GM18951 (cell line): ENCODE data around the gene DPYD.

Source experiments
- POLR2A ChIP-seq: IDR thresholded peaks from 4 replicates; pipeline ENCODE4 v1.6.1; 2011; ENCODE audit warnings: mild to moderate bottlenecking; ENCODE audit not compliant: insufficient read length, insufficient read depth; ENCODE audit errors: extremely low read depth
- in situ Hi-C: fragments of 300-500 bp; cut with MboI; formaldehyde crosslinking; loops from one replicate; pipeline ENCODE4 v1.12.0; 2022; ENCODE audit warnings: low sequenced_read_pairs, mixed read lengths, inconsistent platforms; ENCODE audit not compliant: unreplicated experiment

The DPYD gene

DNA sequence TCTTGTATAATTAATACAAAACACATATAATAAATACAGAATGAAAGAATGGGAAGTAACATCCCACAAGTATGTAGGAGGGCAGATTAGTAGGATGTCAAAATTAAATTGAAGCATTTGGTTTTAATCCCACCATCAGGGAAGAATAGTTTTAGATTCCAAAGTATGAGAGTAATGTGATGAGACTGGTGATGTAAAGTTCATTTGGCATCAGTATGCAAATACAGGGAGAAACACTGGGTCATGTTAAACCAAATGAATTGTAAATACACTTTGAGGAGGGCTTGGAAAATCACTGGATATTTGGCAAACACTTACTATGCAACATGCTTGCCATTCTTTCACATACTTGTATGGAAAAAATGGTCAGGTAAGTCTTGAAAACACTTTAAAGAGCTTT, 358.8 kb downstream of the DPYD start:
- no peak for TF ChIP-seq POLR2A
- in situ Hi-C loops = no loop called here

DNA sequence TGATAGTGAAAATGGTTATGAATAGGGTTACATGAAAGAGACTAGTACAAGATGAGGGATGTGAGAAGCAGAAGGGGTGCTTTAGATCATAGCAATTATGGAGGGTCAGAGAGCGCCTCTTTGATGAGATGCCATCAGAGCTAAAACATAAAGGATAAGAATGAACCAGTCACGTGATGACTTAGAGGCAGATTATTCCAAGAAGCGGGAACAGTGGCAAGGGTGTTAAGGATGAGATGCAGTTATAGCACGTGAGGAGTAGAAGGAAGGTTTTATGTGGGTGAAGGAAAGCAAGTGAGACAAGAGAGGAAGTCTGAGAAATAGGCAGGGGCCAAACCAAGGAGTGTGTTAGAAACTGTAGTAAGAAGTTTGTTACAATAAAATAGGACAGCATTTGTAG, 360.1 kb downstream of the DPYD start:
- no peak for TF ChIP-seq POLR2A
- in situ Hi-C loops = no loop called here

DNA sequence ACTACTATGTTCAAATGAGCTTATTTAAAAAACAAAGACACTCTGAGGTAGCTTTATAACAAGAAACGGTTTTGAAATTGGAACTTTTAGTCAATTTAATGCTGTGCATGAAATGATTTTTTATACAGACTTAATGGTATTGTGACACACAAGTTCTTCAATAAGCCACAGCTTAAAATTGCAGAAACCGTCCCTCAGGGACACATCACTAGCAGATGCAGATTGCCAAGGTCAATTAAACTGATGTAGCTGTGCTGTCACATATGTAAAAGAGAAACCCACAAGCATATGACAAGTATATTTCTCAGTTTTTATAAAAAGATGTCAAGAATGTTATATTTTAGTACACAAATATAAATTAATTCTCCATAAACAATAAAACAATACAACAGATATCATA, 366.9 kb downstream of the DPYD start:
- TF ChIP-seq POLR2A = no peak
- in situ Hi-C loops = no loop called here

DNA sequence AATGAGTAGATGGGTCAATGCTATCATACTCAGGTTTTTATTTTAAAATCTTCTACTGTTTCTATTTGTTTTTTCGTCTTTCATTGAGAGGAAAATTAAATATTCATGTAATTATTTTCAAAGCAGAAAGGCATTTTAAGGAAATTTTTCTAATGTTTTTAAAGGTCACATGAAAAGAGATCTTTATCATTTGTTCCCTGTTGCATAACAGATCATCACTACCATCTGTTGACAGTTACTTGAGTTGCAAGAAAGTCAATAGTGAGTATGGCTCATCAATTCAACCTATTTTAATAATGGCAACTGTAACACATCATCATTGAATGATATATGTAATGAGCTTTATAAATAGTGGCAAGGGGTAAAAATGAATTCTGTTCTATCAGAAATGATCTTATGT, 369.7 kb downstream of the DPYD start:
- in situ Hi-C loops = no loop called here
- TF ChIP-seq POLR2A = no peak

DNA sequence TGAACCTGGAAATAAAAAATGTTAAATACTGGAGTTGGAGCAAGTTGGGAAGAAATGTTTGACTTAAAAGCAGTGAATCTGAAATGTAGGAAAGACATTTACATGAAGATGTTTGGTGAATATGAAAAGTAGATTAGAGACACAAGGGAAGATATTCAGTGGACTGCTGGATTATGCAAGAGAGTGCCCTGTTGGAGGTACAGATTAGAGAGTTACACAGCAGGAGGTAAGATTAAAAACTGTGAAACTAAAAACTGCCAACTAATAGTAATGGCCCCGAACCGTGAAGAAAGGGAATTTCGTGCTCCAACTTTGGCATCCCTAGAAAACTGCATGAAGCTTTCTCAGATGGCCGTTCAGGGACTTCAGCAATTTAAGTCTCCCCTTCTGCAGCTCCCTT, 375.4 kb downstream of the DPYD start:
- TF ChIP-seq POLR2A = no peak
- in situ Hi-C loops = no loop called here

DNA sequence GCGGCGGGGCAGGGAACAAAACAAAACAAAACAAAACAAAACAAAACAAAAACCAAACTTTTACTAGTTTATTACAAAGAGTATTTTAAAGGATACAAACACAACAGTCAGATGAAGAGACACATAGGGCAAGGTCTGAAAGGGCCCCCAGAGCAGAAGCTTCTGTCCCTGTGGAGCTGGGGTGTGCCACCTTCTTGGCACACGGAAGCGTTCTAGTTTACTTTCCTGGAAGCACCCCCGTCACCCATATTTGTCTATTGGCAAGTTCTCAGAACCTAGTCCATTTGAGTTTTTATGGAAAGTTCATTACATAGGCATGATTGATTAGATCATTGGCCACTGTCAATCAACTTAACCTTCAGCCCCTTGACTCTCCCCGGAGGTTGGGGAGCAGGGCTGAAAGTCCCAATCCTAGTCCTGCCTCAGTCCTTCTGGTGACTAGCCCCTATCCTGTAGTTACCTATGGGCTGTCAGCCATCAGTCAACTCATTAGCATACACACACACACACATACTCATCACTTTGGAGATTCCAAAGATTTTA, 380.4 kb downstream of the DPYD start:
- in situ Hi-C loops = no loop called here
- no peak for TF ChIP-seq POLR2A

DNA sequence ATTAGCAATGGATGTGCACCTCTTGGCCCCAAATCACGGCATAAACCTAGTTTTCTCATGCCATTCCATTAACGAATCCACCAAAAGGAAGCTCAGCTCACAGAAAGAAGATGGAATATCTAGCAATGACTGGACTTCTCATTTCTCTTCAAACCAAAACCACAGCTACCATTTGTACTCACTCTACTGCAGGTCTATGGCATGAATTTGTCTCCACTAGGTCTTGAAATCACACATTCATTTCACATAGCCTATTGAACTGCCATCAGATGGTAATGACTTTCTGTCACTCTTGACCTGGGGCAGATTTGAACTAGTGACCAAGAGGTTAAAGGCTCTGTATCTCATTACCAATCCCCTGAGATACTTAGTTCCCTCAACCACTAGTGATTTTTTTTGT, 382.7 kb downstream of the DPYD start:
- no peak for TF ChIP-seq POLR2A
- in situ Hi-C loops = no loop called here

DNA sequence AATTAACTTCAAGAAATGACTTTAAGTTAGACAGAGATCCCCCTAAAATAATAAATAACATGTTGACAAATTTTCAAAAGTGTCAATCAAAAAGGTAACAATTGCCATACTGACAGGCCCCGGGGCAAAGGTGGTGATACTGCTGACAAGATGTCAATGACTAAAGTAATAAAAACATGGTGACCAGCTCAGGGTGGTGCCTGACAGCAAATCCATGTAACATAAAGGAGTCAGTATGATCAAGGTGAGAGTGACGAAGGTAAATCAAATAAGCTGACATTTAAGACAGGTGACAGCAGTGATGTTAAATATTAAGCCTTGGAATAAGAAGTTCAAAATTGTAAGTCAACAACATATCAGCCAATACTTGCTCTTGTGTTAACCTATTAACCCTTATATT, 387.5 kb downstream of the DPYD start:
- TF ChIP-seq POLR2A = no peak
- in situ Hi-C loops = no loop called here

DNA sequence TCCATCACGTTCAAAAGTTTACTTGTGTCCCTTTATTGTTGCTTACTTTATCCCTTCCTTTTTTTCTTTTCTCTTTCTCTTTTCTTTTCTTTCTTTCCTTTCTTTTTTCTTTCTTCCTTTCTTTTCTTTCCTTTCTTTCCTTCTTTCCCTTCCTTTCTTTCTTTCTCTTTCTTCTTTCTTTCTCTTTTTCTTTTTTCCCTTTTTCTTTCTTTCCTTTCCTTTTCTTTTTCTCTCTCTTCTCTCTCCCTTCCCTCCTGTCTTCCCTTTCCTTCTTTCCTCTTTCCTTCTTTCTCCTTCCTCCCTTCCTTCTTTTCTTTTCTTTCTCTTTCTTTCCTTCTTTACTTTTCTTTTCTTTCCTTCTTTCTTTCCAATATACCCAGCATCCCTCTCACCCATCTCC, 391.2 kb downstream of the DPYD start:
- in situ Hi-C loops = no loop called here
- no peak for TF ChIP-seq POLR2A

DNA sequence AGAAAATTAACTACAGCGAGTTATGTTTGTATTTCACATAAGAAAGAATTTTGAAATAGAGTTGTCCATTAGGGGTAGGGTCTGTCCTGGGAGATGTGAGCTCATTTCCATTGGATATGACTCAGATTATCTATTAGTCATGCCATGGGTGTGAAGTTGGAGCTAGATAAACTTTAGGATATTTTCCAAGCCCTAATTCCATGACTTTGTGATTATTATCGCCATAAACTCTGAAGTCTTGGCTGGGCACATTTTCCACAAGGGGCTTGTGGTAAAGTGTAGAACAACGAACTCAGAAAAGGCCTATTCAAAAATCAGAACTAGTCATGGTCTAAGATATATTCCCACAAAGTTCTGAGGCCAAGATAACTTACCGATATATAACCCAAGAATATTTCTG, 396.6 kb downstream of the DPYD start:
- in situ Hi-C loops = no loop called here
- TF ChIP-seq POLR2A = no peak

DNA sequence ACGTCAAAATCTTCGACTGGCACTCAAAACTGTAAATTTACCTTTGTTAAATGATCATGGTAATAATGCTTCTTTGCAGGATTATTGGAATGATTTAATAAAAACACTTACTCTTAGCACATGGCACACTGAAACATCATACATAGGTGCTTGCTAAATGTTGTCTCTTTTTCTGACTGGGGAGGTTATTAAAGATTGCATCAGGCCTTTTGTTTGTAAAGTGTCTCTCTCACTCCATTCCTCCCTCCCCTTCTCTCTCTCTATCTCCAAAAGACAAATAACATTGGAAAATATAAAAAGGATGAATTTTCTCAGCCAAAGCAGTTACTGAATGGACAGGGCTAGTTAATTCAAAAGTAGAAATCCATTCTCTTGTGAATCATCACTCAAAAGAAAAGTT, 404.2 kb downstream of the DPYD start:
- in situ Hi-C loops = no loop called here
- TF ChIP-seq POLR2A = no peak

DNA sequence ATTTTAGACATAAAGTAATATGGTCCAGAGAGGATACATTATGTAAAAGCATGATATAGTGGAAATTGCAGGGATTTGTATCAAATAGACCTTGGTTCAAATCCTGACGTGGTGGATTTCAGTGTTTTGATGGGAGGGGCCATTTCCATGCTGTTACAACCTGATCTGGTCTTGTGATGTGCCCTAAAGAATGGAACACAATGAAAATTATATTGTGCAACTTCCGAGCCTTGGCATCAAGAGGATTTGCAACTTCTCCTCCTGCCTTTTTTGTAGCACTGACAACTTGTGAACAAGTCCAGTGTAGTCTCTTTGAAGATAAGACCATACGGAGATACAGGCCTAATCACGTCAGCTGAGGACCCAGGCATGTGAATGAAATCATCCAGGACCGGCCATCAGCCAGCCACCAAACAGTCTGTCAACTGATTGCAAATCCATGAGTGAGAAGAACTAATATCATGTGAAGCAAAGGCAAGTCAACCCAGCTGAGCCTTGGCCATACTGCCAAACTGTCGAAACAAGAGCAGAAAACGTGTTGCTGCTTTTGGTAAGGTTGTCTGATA, 412.1 kb downstream of the DPYD start:
- TF ChIP-seq POLR2A = no peak
- in situ Hi-C loops = no loop called here

DNA sequence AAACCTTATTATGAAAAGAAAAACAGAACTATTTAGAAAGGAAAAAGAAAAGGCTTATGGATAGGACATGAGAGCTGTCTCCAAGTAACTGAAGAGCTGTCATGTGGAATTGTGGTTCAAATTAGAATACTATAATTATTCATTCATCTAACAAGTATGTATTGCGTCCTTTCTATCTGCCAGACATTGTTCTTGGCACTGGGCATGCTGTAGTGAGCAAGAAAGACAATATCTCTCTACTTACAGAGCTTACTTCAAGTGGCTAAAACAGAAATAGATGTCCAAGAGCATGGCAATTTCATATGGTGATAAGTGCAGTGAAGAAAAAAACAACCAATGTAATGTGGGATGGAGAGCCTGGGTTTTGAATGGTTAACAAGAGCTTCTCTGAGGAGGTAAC, 413.0 kb downstream of the DPYD start:
- in situ Hi-C loops = no loop called here
- no peak for TF ChIP-seq POLR2A

DNA sequence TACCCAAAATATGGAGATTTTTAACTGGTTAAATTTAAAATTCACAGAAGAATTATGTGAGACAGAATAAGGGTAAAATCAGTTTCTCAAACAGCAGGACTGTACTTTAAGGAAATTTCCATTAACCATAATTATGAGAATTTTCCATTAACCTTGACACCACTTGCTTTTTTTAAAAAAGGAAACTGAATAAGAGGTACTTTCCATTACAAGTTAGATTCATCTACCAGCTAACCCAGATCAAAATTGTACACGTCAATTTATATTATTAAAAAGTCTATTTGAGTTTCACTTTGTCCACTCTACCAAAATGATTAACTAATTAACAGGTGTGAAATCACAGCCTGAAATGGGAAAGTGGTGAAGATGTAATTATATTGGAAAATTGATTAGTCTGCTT, 414.5 kb downstream of the DPYD start:
- in situ Hi-C loops = no loop called here
- no peak for TF ChIP-seq POLR2A

DNA sequence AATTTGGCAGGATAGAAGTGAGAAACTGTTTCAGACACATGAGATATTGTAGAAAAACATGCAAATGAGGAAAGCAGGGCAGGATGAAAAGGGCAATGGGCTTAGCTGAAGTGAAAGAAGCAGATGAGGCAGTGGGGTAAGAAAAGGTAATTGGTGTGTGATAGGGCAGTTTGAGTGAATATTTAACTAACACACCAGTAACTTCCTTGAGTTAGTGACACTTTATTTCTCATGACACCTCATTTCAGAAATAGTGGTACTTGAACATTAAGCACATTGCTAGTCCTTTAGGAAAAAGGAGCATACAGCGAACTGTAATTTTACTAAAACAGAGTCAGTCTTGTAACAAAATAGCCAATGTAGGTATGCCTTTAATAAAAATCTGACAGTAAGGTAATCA, 415.0 kb downstream of the DPYD start:
- in situ Hi-C loops = no loop called here
- no peak for TF ChIP-seq POLR2A
